ENCODE results near the gene NADSYN1. TPM values are rescaled to one million over a fixed set of nuclear protein-coding genes. Genes with fewer than 3 reads are reported as not detected.

NADSYN1 gene
- polyA plus RNA-seq, 1 donor from 2014 or later: 66.9 TPM

DNA sequence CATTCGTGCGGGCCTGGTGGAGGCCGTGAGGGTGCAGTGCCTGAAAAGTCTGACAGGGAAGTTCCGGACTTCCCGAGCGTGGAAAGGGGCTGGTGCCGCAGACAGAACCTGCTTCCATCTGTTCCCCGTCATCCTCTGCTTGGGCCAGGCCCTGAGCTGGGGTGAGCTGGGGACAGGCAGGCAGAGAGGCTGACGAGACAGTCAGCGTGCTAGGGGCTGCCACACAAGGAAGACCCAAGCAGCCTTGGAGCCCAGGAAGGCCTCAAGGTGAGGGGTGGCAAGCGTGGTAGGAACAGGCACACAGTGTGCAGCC lies 25.5 kb downstream of the NADSYN1 start:
- Histone ChIP-seq H3K27me3 (ENCODE audit: insufficient read depth, low read depth, low read length) (no peaks in the 10 kb centered on the region), H3K79me2 (replicated peaks; ENCODE audit: insufficient read depth, low read length) (no peaks in the 10 kb centered on the region)

DNA sequence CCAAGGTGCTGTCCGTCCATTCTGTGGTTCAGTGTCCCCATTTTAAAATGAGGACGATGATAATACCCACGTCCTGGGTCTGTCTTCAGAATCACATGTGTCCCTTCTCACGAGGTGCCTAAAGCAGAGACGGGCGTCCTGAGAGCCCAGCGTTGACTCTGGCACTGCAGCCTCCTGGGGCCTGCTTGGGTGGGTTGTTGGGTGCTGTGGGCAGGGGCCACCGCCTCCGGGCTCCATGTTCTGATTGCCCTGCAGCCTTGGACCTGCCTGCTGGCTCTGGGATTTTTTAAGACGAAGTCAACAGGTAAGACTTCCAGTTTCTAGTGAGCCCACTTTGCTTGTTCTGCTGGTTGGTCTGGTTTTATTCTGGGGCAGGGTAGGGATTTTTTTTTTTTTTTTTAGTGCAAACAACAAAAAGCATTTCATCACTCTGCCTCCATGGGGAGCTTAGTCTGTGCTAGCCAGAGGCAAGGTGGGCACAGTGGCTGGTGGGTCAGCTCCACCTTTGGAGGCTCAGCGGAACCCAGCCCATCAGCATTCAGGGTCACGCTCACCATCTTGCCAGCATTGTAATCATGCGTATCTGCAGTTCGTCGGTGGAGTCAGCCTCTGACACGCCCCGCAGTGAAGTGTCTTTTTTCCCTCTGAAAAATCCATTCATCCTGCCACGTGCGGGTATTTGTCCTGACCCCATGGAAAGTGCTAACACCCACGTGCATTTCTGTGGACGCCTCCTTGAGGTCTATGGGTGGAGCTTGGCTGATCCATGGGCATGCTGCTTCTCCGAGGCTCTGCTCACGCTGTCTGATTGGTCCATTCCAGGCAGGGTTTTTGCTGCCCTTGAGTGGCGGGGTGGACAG lies 28.3 kb downstream of the NADSYN1 start:
- Histone ChIP-seq H3K9ac (ENCODE audit: low read length) (no peak overlapping the region), H3K4me2 (ENCODE audit: low read length) (no peak overlapping the region), H3F3A (ENCODE audit: insufficient read depth, low read length, poor library complexity, severe bottlenecking) (no peaks in the 10 kb centered on the region), H2AFZ (ENCODE audit: low read depth, low read length) (no peak overlapping the region), H3K9me2 (ENCODE audit: insufficient read depth, low read length) (no peaks in the 10 kb centered on the region), H3K4me3 (ENCODE audit: low read length) (no peak overlapping the region), H3K27ac (ENCODE audit: low read length) (no peak overlapping the region), H3K9me3 (ENCODE audit: low read length) (no peaks in the 10 kb centered on the region), H3K27me3 (ENCODE audit: insufficient read depth, low read depth, low read length) (no peaks in the 10 kb centered on the region), H3K36me3 (ENCODE audit: insufficient read depth, low read length) (no peaks in the 10 kb centered on the region), H4K20me1 (ENCODE audit: insufficient read depth) (no peaks in the 10 kb centered on the region), H3K79me2 (replicated peaks; ENCODE audit: insufficient read depth, low read length) (no peaks in the 10 kb centered on the region)
- no peak for TF ChIP-seq EP300 (conservative IDR thresholded peaks at IDR 0.05; ENCODE audit: poor library complexity, severe bottlenecking)
- TF ChIP-seq EZH2 (IDR thresholded peaks at IDR 0.05; ENCODE audit: borderline replicate concordance, insufficient read depth, low read length, poor library complexity, severe bottlenecking): no peak
- TF ChIP-seq TAF1 (IDR thresholded peaks at IDR 0.05; ENCODE audit: low read depth): no peak
- no peak for TF ChIP-seq POLR2AphosphoS5 (IDR thresholded peaks at IDR 0.05)
- TF ChIP-seq, protein P1, sequence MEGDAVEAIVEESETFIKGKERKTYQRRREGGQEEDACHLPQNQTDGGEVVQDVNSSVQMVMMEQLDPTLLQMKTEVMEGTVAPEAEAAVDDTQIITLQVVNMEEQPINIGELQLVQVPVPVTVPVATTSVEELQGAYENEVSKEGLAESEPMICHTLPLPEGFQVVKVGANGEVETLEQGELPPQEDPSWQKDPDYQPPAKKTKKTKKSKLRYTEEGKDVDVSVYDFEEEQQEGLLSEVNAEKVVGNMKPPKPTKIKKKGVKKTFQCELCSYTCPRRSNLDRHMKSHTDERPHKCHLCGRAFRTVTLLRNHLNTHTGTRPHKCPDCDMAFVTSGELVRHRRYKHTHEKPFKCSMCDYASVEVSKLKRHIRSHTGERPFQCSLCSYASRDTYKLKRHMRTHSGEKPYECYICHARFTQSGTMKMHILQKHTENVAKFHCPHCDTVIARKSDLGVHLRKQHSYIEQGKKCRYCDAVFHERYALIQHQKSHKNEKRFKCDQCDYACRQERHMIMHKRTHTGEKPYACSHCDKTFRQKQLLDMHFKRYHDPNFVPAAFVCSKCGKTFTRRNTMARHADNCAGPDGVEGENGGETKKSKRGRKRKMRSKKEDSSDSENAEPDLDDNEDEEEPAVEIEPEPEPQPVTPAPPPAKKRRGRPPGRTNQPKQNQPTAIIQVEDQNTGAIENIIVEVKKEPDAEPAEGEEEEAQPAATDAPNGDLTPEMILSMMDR (IDR thresholded peaks at IDR 0.05; ENCODE audit: poor library complexity, severe bottlenecking): no peak
- TF ChIP-seq, protein P2, sequence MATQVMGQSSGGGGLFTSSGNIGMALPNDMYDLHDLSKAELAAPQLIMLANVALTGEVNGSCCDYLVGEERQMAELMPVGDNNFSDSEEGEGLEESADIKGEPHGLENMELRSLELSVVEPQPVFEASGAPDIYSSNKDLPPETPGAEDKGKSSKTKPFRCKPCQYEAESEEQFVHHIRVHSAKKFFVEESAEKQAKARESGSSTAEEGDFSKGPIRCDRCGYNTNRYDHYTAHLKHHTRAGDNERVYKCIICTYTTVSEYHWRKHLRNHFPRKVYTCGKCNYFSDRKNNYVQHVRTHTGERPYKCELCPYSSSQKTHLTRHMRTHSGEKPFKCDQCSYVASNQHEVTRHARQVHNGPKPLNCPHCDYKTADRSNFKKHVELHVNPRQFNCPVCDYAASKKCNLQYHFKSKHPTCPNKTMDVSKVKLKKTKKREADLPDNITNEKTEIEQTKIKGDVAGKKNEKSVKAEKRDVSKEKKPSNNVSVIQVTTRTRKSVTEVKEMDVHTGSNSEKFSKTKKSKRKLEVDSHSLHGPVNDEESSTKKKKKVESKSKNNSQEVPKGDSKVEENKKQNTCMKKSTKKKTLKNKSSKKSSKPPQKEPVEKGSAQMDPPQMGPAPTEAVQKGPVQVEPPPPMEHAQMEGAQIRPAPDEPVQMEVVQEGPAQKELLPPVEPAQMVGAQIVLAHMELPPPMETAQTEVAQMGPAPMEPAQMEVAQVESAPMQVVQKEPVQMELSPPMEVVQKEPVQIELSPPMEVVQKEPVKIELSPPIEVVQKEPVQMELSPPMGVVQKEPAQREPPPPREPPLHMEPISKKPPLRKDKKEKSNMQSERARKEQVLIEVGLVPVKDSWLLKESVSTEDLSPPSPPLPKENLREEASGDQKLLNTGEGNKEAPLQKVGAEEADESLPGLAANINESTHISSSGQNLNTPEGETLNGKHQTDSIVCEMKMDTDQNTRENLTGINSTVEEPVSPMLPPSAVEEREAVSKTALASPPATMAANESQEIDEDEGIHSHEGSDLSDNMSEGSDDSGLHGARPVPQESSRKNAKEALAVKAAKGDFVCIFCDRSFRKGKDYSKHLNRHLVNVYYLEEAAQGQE (IDR thresholded peaks at IDR 0.05; ENCODE audit: borderline replicate concordance): no peak
- no peak for TF ChIP-seq SMC3 (conservative IDR thresholded peaks at IDR 0.05; ENCODE audit: poor library complexity)
- TF ChIP-seq MXI1 (conservative IDR thresholded peaks at IDR 0.05; ENCODE audit: poor library complexity, severe bottlenecking): no peak
- TF ChIP-seq RAD21 (conservative IDR thresholded peaks at IDR 0.05): no peak

More for the DNA sequence above, 25.5 kb downstream of the NADSYN1 start:
- no peaks in the 10 kb centered on the region for H3K36me3 ChIP-seq (ENCODE audit: insufficient read depth, low read length)
- H3K4me2 ChIP-seq (ENCODE audit: low read length): no peak overlapping the region
- no peak overlapping the region for H2AFZ ChIP-seq (ENCODE audit: low read depth, low read length)
- no peaks in the 10 kb centered on the region for H3F3A ChIP-seq (ENCODE audit: insufficient read depth, low read length, poor library complexity, severe bottlenecking)
- H3K9ac ChIP-seq (ENCODE audit: low read length): no peak overlapping the region
- H3K9me3 ChIP-seq (ENCODE audit: low read length): no peaks in the 10 kb centered on the region
- no peaks in the 10 kb centered on the region for H3K9me2 ChIP-seq (ENCODE audit: insufficient read depth, low read length)
- H4K20me1 ChIP-seq (ENCODE audit: insufficient read depth): no peaks in the 10 kb centered on the region
- TF ChIP-seq RAD21 (conservative IDR thresholded peaks at IDR 0.05): no peak
- TF ChIP-seq POLR2AphosphoS5 (IDR thresholded peaks at IDR 0.05): no peak
- no peak overlapping the region for H3K27ac ChIP-seq (ENCODE audit: low read length)
- H3K4me3 ChIP-seq (ENCODE audit: low read length): no peak overlapping the region
